GM10266 (cell line): ENCODE results near the gene KIRREL3.

Experiments
- DNase-seq: peaks from one replicate; pipeline ENCODE4 v3.0.0; 2012; ENCODE audit errors: extremely low spot score
- TF ChIP-seq, protein P1 (sequence below): IDR thresholded peaks from 2 replicates; pipeline ENCODE4 v1.5.1; 2012; ENCODE audit warnings: mild to moderate bottlenecking, low read depth; ENCODE audit not compliant: control insufficient read depth, insufficient read depth; ENCODE audit errors: missing control alignments

Gene KIRREL3

DNA sequence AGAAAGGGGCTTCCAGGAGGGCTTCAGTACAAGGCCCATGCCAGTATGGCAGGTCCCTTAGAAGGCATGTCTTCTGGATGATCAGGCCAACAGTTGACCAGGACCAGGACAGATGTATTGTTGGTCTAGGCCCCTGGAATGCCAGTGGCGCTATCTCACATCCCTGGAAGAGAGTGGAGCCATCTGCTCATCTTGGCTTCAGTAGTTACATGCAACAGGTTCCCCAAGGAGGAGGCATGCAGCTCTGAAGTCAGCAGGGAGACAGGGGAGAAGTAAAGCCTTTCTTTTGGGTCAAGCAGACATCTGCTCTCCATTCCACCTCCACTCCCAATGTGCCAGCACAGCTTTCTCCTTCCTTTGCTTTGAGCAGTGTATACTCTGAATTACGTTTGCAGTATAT lies 244.1 kb downstream of the KIRREL3 start:
- no peak for DNase-seq
- TF ChIP-seq, protein P1, sequence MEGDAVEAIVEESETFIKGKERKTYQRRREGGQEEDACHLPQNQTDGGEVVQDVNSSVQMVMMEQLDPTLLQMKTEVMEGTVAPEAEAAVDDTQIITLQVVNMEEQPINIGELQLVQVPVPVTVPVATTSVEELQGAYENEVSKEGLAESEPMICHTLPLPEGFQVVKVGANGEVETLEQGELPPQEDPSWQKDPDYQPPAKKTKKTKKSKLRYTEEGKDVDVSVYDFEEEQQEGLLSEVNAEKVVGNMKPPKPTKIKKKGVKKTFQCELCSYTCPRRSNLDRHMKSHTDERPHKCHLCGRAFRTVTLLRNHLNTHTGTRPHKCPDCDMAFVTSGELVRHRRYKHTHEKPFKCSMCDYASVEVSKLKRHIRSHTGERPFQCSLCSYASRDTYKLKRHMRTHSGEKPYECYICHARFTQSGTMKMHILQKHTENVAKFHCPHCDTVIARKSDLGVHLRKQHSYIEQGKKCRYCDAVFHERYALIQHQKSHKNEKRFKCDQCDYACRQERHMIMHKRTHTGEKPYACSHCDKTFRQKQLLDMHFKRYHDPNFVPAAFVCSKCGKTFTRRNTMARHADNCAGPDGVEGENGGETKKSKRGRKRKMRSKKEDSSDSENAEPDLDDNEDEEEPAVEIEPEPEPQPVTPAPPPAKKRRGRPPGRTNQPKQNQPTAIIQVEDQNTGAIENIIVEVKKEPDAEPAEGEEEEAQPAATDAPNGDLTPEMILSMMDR, result no peak

DNA sequence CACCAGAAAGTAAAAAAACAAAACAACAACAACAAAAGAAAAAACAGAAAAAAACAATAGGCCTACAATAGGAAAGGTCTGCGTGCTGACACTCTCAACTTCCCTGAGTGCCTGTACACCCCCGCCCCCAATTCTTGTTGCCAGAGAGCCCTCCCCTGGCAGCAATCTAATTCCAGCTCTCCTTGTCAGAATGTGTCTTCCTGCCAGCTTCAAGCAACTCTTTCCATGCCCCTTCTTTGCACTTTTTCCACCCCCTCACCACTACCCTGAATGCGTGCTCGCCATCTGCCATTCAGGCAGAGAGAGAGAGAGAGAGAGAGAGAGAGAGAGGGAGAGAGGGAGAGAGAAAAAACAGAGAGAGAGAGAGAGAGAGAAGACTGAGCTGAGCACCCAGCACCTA lies 245.0 kb downstream of the KIRREL3 start:
- TF ChIP-seq, protein P1, result no peak
- DNase-seq, result no peak

DNA sequence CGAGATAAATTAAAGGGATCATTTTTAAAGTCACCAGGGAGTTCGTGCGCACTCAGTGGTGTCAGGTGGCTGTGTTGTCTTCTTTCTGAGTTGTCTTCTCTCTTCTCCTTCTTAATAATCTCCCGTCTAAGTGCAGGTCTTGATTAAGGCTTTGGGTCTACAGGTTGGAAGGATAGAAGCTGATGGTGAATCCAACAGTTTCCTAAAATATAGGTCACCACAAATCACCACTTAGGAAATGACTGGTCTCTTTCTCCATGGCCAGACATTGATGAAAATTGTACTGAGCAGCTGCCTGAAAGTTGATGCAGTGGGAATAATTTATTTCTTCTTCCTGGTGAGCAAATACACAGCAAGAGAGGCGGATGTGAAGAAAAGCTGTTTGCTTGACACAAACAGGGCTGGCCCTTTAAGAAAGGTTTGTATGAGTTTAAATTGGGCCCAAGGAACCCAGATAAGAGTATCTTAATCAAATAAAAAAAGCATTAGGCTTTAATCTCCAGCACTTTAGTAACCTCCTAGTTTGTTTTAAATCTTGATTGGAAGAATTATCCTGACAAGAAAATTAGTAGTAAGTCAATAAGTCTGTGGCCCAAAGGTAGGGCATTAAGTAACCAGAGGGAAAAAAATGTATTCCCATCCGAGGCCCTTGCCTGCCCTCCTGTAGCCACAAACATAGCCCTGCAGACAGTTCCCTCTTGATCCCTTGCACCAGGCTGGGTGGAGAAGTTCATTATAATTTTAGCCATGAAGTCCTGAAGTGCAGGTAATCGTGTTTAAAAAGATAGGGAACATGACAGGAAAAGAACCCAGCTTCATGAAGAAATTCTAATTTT lies 245.8 kb downstream of the KIRREL3 start:
- TF ChIP-seq, protein P1, result no peak
- DNase-seq, result no peak

DNA sequence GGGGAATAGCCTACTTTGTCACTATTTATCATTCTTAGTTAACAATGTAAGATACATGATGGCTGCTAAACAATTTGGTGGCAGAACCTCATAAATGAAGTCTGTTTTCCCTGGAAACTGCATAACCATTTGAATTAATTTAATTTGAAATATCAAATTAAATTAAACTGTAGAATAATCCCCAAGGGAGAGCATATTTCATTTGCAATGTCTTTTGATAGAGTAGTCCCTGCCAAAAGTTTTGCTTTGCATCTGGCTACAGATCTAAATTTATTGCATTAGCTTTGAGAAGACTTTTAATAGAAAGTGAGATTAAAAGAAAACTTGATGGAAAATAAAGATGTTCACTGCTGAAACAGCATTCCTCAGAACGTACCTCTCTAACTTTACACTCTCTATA lies 246.6 kb downstream of the KIRREL3 start:
- DNase-seq, result no peak

DNA sequence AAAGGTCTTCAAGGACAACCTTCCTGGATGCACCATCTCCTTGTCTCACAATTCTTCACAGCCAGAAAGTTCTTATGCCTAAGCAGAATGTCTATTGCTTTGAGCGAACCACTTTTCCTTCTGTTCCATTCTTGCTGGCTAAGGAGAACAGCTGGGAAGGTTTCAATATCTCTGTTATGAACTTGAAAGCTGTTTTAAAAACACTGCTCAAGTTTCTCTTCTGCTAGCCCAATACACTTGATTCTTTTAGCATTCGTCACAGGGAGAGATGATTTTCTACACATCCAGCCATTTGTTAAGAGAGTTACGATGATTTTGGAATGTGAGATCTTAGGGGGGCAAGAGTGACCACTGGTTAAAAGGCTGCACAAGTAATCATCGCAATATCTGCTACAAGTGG lies 249.3 kb downstream of the KIRREL3 start:
- TF ChIP-seq, protein P1, result no peak
- no peak for DNase-seq

More for the DNA sequence above, 246.6 kb downstream of the KIRREL3 start:
- TF ChIP-seq, protein P1, result no peak

DNA sequence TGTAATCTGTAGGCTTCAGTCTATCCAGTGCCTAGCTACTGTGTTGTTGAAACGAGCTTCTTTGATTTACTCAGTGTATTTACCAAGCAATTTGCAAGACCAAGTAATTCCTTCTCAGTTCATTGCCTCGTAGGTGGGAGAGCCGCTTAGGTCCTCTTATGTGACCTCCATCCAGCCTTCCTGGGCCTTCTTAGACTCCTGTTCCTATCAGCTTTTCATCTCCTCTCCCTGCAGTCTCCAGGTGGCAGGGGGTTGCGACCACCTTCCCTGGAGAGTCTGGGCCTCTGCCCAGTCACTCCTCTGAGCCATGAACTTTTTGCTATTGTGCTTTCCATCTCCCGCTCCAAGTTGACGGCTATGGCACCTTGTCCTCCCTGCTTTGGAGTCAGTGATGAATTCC lies 251.8 kb downstream of the KIRREL3 start:
- TF ChIP-seq, protein P1, result no peak
- no peak for DNase-seq

DNA sequence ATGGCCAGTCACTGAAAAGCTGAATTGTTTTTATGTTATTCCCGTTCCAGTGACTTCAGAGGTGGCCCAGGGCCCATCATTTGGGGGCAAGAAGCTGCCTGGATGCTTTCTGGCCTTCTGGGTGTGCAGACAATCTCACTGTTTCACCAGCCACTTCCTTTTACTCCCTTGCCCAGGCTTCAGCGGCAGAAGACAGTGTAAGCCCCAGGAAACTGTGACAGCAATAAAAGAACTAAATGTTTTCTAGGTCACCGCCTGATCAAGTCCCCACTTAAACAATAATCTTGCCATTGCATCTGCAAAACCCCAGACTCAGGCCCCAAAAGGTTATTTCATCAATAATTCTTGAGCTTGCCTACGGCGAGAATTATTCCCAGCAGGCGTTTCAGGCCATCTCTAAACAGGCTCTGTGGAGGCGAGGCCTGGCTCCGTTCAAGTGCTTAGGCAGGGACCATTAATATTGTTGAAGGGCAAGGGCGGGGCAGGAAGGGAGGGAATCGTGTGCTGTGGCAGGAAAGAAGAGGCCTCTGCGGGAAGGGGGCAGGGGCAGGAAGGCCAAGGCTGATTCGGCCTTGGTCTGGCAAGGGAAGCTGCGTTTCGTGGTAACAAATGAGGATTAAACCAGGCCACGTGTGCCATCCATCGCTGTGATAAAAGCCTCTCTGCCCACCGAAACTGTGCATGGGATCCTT lies 252.3 kb downstream of the KIRREL3 start:
- no peak for DNase-seq
- TF ChIP-seq, protein P1, result no peak
